ENCODE data around the gene SULF2.
A peak's percentile ranks its signal among the peaks of the same experiment; 100 is the strongest.

Gene SULF2

GRCh38 chr20:47708953-47709833 is 76.1 kb downstream of the SULF2 start:
- DNase-seq = no peak

- no peak for DNase-seq
These were observed 77.0 kb downstream of the SULF2 start for GRCh38 chr20:47708140-47708807.

DNA sequence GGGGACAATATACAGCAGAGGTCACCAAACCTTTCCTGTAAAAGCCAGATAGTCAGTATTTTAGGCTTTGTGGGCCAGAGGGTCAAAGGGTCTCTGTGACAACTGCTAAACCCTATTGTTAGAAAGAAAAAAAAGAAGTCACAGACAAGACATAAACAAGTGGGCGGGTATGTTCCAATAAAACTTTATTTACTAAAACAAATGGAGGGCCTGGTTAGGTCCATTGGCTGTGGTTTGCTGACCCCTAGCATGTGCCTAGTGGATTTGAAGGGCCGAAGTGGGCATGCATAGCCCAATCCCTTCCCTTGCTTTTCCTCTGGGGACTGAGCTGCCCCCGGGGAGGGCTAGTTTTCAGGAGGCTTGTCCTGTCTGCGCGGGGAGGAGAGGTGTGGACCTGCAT is 78.9 kb downstream of the SULF2 start:
- no peak for DNase-seq

GRCh38 chr20:47705497-47705856 is 79.8 kb downstream of the SULF2 start:
- no peak for DNase-seq

DNA sequence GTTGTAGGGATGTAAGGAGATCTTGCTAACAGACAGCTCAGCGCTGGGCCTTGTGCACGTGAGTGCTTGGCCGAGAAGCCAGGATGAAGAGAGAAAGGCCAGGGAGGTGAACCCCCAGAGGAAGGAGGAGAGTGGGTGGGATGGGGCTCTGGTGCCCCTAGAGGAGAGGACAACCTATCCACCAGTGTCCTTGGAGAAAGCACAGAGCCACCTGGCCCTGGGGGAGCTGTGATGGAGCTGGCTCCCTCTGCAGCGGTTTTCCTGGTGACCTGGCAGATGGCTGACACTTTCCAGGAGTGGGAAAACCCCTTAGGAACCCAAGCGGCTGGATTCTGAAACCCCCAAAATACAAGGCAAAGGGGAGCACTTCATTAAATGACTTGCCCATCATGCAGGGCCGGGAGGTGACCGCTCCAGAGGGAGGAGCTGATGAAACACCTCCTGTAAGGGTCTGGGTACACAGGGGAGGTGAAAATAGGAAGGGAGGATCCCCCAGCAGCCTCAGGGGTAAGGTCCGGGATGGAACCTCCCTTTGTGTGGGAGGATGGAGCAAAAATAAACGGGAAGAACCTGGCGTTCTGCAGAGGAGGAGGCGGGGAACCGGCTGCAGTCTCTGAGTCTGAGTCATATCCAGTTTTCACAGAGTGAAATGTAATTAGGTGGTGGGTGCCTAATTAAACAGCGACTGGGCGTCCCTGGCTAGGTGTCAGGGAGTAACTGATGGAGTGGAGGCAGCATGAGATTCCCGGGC is 80.4 kb downstream of the SULF2 start:
- no peak for DNase-seq

DNA sequence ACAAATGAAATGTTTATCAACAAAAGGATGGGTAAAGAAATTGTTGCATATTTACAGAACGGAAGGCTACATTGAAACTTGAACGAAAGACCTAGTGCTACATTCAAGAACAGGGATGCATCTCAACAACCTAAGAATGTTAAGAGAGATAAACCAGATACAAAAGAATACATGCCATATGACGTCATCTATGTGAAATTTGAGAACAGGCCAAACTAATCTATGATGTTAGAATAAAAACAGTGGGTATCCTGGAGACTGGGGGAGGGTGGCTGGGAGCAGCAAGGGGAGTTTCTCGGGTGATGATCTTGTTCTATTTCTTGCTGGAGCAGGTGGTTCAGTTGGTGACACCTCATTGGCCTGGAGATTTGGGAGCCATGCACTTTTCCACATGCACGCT is 81.5 kb downstream of the SULF2 start:
- DNase-seq = no peak

GRCh38 chr20:47701612-47702011 is 83.7 kb downstream of the SULF2 start:
- no peak for DNase-seq

DNA sequence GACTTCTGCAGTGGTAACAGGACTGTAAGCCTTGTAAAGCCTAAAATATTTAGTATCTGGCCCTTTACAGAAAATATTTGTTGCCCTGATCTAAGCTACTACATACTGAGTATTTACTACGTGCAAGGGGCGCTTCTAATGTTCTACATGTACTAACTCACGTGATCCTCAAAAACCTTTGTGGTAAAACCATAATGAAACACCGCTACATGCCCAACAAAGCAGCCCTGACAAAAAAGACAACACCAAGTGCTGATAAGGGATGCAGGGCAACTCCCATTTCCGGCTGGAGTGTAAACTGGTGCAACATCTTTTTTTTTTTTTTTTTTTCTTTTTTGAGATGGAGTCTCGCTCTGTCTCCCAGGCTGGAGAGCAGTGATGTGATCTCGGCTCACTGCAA is 85.0 kb downstream of the SULF2 start:
- no peak for DNase-seq

DNA sequence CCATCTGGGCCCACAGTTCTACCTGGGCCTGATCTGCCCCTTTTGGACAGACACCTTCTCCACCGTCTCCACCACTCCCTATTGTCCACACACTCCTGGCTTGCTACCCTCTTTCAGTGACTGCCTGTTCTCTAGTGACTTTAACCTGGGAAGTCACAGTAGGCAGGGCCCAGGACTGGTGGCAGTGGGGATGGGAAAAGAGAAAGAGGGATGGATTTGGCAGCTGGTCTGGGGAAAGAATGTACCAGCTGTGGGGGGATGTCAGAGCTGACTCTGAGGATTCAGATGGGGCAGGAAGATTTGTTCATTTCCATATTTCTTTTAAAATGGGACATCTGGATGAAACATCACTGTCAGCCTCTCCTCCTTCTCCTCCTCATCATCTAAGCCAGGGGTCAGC is 85.5 kb downstream of the SULF2 start:
- no peak for DNase-seq

DNA sequence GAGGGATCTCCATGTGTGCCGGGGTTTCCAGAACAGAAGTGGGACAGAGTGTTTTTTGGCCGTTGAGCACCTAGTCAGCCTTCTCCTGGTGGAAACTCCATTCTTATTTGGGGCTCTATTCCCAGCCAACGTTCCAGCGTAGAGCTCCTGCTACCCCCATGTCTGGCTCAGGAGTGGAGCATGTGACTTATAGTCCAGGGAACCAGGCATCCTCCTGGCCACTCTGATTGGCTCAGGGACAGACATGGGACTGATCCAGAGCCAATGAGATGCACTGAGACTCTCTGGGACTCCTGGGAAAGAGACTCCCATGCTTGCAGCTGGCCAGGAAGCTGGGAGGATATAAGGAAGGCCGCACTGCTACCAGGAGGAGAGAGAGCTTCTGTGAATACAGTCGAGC is 87.1 kb downstream of the SULF2 start:
- DNase-seq = no peak

GRCh38 chr20:47696856-47697255 is 88.4 kb downstream of the SULF2 start:
- DNase-seq = no peak

GRCh38 chr20:47694021-47694818 is 91.1 kb downstream of the SULF2 start:
- no peak for DNase-seq

DNA sequence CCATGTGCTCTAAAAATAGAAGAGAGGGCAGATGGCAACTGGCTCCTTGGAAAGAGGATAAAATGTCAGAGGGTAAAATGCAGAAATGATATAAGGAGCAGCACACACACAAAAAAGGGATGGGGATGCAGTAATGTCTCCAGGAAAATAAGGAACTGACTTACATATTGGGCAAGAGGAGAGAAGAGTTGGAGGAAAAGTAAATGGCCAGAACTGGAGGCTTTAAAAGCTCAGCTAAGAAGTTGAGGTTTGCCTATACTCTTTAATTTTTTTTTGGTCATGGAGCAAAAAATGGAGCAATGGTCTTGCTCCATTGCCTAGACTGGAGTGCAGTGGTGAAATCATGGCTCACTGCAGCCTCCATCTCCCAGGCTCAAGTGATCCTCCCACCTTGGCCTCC is 93.7 kb downstream of the SULF2 start:
- DNase-seq = no peak

GRCh38 chr20:47689731-47690130 is 95.5 kb downstream of the SULF2 start:
- no peak for DNase-seq

DNA sequence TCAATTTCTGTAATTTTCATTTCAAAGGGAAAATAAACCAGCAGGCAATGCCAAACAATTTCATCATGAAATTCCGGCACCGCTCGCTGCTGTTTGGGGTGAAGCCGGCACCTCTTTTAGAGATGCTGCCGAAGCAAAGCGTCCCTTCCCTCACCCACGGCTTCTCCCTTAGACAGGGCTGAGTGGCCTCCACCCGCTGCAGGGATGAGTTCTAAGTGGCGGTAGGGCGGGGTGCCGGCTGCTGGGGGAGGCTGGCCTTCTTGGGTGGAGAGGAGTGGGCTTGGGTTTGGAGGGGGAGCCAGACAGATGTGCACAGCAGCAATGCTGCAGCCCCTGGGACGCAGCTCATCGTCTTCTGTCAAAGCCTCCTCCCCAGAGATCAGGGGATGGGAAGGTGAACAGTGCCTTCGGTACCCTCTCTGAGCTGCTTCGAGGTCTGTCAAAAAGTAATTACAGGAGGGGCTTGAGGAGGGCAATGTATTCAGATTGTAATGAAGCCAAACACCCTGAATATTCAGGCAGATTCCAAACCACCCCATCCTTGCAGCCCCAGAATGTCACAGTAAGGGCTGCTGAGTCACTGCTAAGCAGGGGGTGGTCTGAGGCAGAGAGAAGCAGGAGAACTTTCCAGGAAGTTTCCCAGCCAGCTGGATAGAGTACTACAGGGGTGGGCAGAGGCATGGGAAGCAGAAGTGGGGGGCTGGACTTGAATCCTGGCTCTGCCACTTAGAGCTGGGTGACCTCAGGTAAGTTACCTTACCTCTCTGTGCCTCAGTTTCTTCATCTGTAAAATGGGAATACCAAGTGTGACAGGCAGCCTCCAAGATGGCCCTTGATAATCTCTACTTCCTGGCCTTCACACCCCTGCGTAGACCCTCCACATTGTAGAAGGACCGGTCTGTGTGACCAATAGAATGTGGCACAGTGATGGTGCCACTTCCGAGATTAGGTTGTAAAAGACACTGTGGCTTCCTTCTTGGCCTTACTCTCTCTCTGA is 96.6 kb downstream of the SULF2 start:
- no peak for DNase-seq

- no peak for DNase-seq
These were observed 97.9 kb downstream of the SULF2 start for GRCh38 chr20:47687095-47687987.

DNA sequence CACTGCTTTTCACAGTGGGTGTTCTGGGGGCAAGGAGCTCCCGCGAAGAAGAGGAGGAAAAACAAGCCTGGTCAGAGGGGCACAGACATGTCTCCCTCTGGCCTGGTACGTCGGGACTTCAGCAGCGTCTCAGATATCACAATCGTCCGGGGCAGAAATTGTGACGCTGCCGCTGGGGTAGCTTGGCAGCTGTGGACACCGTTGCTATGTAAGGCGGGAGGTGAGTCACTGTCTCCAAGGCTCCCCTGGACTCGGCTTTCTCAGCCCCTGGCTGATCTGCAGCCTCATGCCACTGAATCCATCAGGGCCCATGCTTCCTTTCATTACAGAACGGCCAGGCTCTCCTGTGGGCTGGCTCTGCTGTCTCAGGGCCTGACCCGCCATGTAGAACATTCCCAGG is 98.7 kb downstream of the SULF2 start:
- no peak for DNase-seq

DNA sequence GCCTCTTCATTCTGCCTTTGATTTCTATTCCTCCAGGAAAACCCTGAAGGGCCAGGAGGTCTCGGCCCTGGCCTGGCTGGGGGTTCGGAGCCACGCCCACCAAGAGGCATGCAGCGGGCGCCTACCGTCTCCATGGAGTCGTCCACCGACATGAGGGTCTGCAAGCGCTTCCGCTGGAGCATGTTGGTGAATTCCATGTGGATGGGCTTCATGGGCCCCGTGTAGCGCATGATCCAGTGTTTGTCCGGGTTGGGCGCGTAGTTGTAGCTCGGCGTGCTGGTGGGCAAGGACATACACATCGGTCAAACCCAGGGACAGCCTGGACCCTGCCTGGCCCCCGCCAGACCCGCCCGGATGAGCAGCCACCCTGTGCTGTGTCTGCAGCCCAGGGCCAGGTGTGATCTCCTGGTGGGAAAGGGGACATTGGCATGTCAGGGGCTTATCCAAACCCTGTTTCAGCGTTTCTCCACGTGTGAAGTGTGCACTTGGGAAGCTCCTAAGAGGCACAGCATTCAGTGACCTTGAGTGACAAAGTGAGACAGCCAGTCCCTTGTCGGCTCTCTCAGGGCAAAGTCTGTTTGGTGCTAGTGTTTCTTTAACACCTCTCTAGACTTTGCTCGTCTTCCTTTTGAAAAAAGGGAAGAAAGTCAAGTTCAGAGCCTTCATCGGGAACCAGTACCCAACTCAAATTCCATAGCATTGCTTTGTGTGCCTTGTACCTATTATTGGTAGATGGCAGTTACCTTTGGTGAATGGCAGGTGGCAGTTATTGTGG is 100.8 kb downstream of the SULF2 start:
- DNase-seq = no peak

DNA sequence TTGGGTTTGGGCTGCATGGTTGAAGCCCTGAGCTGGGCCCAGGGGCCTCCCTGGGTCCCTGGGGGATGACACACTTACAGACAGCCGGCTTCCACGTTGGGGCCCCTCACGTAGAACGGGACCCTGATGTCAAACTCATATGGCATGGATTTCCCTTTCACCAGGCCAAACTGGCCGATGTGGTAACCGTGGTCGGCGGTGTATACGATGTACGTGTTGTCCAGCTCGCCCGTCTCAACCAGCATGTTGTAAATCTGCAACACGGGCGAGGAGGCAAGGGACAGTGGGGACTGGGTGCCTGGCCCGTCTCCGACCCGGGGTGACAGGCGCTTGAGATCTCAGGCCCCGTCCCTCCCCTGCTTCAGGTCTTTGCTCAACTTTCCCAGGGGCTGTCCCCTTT is 102.4 kb downstream of the SULF2 start:
- peak; percentile 48 for DNase-seq
